GM12872 (cell line): Measurements from ENCODE around the gene CYP26A1.
A peak's percentile ranks its signal among the peaks of the same experiment; 100 is the strongest.

ENCODE experiments used
- CTCF ChIP-seq: IDR thresholded peaks from 3 replicates; pipeline ENCODE4 v1.5.1; 2011; ENCODE audit warnings: low read depth, mild to moderate bottlenecking, low read length, moderate library complexity; ENCODE audit not compliant: insufficient read depth

CYP26A1 gene

GRCh38 chr10:93079663-93080349, 6.1 kb downstream of the CYP26A1 start:
- no peak for TF ChIP-seq CTCF

DNA sequence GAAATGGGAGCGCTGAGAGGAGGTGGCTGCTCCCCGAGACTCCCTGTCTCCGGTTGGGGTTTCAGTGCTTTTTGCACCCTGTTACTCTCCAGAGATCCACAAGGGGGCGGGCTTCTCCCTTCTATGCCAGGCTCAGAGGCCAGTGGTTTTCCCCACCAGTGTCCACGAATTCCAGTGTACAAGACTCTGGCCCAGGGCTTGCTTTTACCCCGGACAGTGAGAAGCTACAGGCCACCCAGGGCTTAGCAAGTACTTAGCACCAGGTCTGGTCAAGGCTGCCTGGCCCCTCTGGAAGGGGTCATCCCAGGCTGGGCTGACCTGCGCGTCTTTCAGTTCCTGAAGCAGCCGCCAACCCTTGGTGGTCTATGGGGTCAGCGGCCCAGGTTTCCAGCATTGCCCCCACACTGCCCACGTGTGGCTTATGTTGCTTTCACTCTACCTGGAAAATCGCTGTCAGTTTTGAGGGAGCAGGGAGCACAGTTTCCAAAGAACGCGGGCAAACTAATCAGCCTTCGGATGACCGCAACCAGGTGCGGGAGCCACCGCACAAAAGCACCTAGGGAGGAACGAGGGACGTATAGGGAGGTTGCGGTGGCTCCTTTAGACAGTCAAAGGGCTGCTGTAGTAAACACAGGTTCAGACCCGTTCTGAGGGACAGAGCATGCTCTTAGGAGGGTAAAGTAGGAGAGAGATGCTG, 6.8 kb downstream of the CYP26A1 start:
- peak; percentile 88 for TF ChIP-seq CTCF

DNA sequence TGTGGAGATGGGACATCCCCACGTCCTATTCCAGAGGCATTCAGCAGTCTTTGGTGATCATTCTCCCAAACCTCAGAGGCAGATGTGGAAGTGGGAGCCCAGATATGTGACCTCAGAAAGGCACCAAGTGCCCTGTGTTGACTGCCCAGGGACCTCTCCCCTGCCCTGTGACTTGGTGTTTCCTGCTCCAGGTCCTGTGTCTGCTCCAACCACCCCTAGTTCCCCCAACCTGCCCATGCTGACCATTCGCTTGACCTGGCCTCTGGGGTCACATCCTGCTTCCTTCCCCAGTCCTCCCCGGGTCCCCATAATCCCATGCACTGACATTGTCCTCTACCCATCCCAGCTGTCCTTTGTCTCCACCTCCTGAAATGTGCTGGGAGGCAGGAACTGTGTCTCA, 7.6 kb downstream of the CYP26A1 start:
- TF ChIP-seq CTCF: no peak

DNA sequence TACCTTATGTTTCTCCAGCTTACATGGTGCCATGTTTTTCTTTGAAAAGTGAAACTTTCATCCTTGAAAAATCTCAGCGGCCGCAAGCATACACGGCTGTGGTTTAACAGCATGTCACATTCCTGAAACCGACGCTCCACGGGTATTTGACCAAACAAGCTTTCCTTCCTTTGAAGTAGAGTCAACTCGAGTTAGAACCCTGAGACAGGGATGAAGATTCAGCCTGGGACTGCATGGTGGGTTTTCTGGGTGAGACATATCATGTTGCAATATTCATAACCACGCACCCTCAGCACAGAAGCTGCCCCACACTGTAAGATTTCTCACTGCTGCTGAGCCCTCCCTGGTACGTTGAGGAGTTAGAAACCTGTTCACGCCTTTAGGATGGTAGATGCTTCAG, 8.1 kb downstream of the CYP26A1 start:
- TF ChIP-seq CTCF: no peak

GRCh38 chr10:93083743-93084539, 10.2 kb downstream of the CYP26A1 start:
- no peak for TF ChIP-seq CTCF

- no peak for TF ChIP-seq CTCF
Observed at GRCh38 chr10:93085272-93085859, 11.7 kb downstream of the CYP26A1 start.

GRCh38 chr10:93086289-93086688, 12.6 kb downstream of the CYP26A1 start:
- TF ChIP-seq CTCF: no peak
